HTERT RPE-1 (cell line): ENCODE measurements around the gene PTCSC3.
"Not testable (repeated sequence)": the region's sequence is repeated elsewhere in the genome, so short reads cannot be mapped to it uniquely, and the experiment has no call there.

ENCODE experiments used
- in situ Hi-C: fragments of 300-500 bp; cut with MboI; formaldehyde crosslinking; loops from 4 replicates; pipeline ENCODE4 v1.14.3; 2020; ENCODE audit warnings: low sequenced_read_pairs

Gene PTCSC3

GRCh38 chr14:36174767-36175424 lies 1.6 kb downstream of the PTCSC3 start:
- in situ Hi-C loops, result no loop called here

- in situ Hi-C loops, result no loop called here
Observed at GRCh38 chr14:36173161-36173560, 3.4 kb downstream of the PTCSC3 start.

GRCh38 chr14:36171607-36172006 lies 4.9 kb downstream of the PTCSC3 start:
- in situ Hi-C loops, result no loop called here

GRCh38 chr14:36167431-36167830 lies 9.1 kb downstream of the PTCSC3 start:
- in situ Hi-C loops, result no loop called here

- in situ Hi-C loops, result no loop called here
Observed at GRCh38 chr14:36163451-36163850, 13.1 kb downstream of the PTCSC3 start.

GRCh38 chr14:36162267-36162666 lies 14.3 kb downstream of the PTCSC3 start:
- in situ Hi-C loops, result no loop called here

GRCh38 chr14:36161776-36162175 lies 14.7 kb downstream of the PTCSC3 start:
- in situ Hi-C loops, result no loop called here

- in situ Hi-C loops, result no loop called here
Observed at GRCh38 chr14:36151335-36151734, 25.2 kb downstream of the PTCSC3 start.

GRCh38 chr14:36134038-36134437 lies 42.5 kb downstream of the PTCSC3 start:
- in situ Hi-C loops, result no loop called here

GRCh38 chr14:36132826-36133225 lies 43.7 kb downstream of the PTCSC3 start:
- in situ Hi-C loops, result no loop called here

- in situ Hi-C loops, result no loop called here
Observed at GRCh38 chr14:36130186-36130585, 46.3 kb downstream of the PTCSC3 start.

GRCh38 chr14:36129181-36129580 lies 47.3 kb downstream of the PTCSC3 start:
- in situ Hi-C loops, result no loop called here

GRCh38 chr14:36113341-36113740 lies 63.2 kb downstream of the PTCSC3 start:
- in situ Hi-C loops, result no loop called here

GRCh38 chr14:36111822-36112583 lies 64.5 kb downstream of the PTCSC3 start:
- in situ Hi-C loops, result no loop called here

GRCh38 chr14:36105401-36105800 lies 71.1 kb downstream of the PTCSC3 start:
- in situ Hi-C loops, result no loop called here

GRCh38 chr14:36104258-36104657 lies 72.3 kb downstream of the PTCSC3 start:
- in situ Hi-C loops, result not testable (repeated sequence)

GRCh38 chr14:36099619-36100018 lies 76.9 kb downstream of the PTCSC3 start:
- in situ Hi-C loops, result no loop called here

GRCh38 chr14:36097356-36097755 lies 79.2 kb downstream of the PTCSC3 start:
- in situ Hi-C loops, result no loop called here

GRCh38 chr14:36096090-36096489 lies 80.4 kb downstream of the PTCSC3 start:
- in situ Hi-C loops, result no loop called here

- in situ Hi-C loops, result no loop called here
Observed at GRCh38 chr14:36094963-36095362, 81.6 kb downstream of the PTCSC3 start.

- in situ Hi-C loops, result no loop called here
Observed at GRCh38 chr14:36091096-36091495, 85.4 kb downstream of the PTCSC3 start.

- in situ Hi-C loops, result no loop called here
Observed at GRCh38 chr14:36087411-36087810, 89.1 kb downstream of the PTCSC3 start.
